ENCODE measurements around the gene CNPY4. TPM values are rescaled to one million over a fixed set of nuclear protein-coding genes. Genes with fewer than 3 reads are reported as not detected.

The CNPY4 gene
- polyA plus RNA-seq, 1 experiment: 29.7 TPM

GRCh38 chr7:100152937-100153666 lies 33.7 kb downstream of the CNPY4 start:
- POLR2A ChIA-PET: no interaction called here
- Histone ChIP-seq H3K27ac (ENCODE audit: low read depth, low read length) (no peak overlapping the region), H3K9me3 (ENCODE audit: control insufficient read depth, insufficient read depth, low read length) (no peaks in the 10 kb centered on the region), H3K27me3 (ENCODE audit: control insufficient read depth, insufficient read depth, low read length) (no peaks in the 10 kb centered on the region), H3K4me3 (ENCODE audit: low read depth, low read length) (no peak overlapping the region)
- no peak for DNase-seq (ENCODE audit: low read depth, low spot score)
- TF ChIP-seq CTCF (IDR thresholded peaks at IDR 0.05; ENCODE audit: low read depth, low read length): no peak
- CTCF ChIA-PET: no interaction called here

- DNase-seq (ENCODE audit: low read depth, low spot score): no peak
- H3K4me3 ChIP-seq (ENCODE audit: low read depth, low read length): no peak overlapping the region
- CTCF ChIA-PET: interaction anchor here (0.5 kb wide), 1 partner anchor 329 kb away, joined by 3 read pairs; no protein-coding TSS in a partner anchor
- no peak overlapping the region for H3K27ac ChIP-seq (ENCODE audit: low read depth, low read length)
- POLR2A ChIA-PET: no interaction called here
- no peak for TF ChIP-seq CTCF (IDR thresholded peaks at IDR 0.05; ENCODE audit: low read depth, low read length)
- no peaks in the 10 kb centered on the region for H3K27me3 ChIP-seq (ENCODE audit: control insufficient read depth, insufficient read depth, low read length)
- no peaks in the 10 kb centered on the region for H3K9me3 ChIP-seq (ENCODE audit: control insufficient read depth, insufficient read depth, low read length)
These were observed 34.5 kb downstream of the CNPY4 start for GRCh38 chr7:100153708-100154535.

- POLR2A ChIA-PET: interaction anchor here (0.6 kb wide), 1 partner anchor 11 kb away, joined by 3 read pairs; no protein-coding TSS in a partner anchor
- DNase-seq (ENCODE audit: low read depth, low spot score): no peak
- H3K27me3 ChIP-seq (ENCODE audit: control insufficient read depth, insufficient read depth, low read length): no peaks in the 10 kb centered on the region
- H3K4me3 ChIP-seq (ENCODE audit: low read depth, low read length): no peak overlapping the region
- CTCF ChIA-PET: interaction anchor here (0.5 kb wide), 1 partner anchor 328 kb away, joined by 3 read pairs; no protein-coding TSS in a partner anchor
- H3K27ac ChIP-seq (ENCODE audit: low read depth, low read length): no peak overlapping the region
- H3K9me3 ChIP-seq (ENCODE audit: control insufficient read depth, insufficient read depth, low read length): no peaks in the 10 kb centered on the region
- TF ChIP-seq CTCF (IDR thresholded peaks at IDR 0.05; ENCODE audit: low read depth, low read length): no peak
These were observed 35.4 kb downstream of the CNPY4 start for GRCh38 chr7:100154651-100155491.

- H3K9me3 ChIP-seq (ENCODE audit: control insufficient read depth, insufficient read depth, low read length): no peaks in the 10 kb centered on the region
- CTCF ChIA-PET: no interaction called here
- POLR2A ChIA-PET: interaction anchor here (0.6 kb wide), 2 partner anchors 10 to 754 kb away, joined by 3 to 6 read pairs; no protein-coding TSS in a partner anchor
- H3K4me3 ChIP-seq (ENCODE audit: low read depth, low read length): no peak overlapping the region
- DNase-seq (ENCODE audit: low read depth, low spot score): no peak
- no peak for TF ChIP-seq CTCF (IDR thresholded peaks at IDR 0.05; ENCODE audit: low read depth, low read length)
- no peaks in the 10 kb centered on the region for H3K27me3 ChIP-seq (ENCODE audit: control insufficient read depth, insufficient read depth, low read length)
- no peak overlapping the region for H3K27ac ChIP-seq (ENCODE audit: low read depth, low read length)
These were observed 36.3 kb downstream of the CNPY4 start for GRCh38 chr7:100155553-100156317.
